GM21717 (cell line): Measurements from ENCODE around the gene OSBPL5.

Experiments used
- ATAC-seq: cut with Tn5 transposase; IDR thresholded peaks from one replicate; pipeline ENCODE4 v1.9.1; 2021; ENCODE audit warnings: mild to moderate bottlenecking, moderate library complexity; ENCODE audit not compliant: unreplicated experiment

Gene OSBPL5

DNA sequence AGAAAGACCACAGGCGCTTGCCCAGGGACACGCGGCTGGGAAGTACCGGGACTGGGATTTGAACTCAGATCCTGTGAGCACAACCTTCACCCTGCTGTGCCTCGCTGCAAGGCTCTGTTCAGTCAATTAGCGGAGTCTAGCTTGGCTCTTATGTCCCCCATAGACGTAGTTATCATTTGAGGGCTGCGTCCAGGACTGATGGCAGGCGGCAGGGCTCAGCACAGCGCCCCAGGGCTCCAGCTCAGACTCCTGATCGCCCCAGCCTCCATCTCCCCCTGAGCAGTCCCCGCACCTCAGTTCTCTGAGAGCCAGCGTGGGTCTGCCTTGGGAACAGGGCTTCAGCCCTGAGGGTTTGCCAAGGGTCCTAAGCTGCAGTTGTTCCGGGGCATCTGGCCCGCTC lies 33.7 kb upstream of the OSBPL5 start:
- no peak for ATAC-seq

DNA sequence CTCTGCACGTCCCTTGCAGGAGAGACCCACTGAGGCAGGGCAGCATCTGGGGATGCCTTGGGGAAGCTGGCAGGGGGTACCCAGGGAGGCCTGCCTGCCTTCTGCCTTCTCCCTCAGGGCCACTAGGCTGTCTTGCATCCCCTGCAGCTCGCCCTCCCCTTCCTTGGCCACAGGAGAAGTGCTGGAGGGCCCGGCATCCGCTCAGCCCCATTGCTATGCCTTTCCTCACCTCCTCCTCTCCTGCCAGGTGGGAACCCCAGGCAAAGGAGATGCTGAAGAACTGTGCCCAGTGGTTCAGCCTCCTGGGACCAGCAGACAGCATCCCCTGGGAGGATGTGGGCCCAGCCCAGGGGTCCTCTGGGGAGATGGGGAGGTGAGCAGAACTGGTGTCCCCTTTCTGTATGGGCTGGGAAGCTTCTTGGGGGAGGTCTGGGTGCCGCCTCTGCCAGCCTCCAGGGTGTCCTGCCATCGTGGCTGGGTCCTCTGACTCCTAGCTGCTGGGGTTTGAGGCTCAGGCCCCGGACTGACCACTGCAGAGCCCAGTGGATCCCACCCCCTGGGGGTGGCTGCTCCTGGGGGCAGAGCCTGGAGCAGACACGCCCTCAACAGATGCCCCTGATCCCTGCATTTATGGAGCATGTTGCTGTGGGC lies 32.9 kb upstream of the OSBPL5 start:
- ATAC-seq, result no peak

DNA sequence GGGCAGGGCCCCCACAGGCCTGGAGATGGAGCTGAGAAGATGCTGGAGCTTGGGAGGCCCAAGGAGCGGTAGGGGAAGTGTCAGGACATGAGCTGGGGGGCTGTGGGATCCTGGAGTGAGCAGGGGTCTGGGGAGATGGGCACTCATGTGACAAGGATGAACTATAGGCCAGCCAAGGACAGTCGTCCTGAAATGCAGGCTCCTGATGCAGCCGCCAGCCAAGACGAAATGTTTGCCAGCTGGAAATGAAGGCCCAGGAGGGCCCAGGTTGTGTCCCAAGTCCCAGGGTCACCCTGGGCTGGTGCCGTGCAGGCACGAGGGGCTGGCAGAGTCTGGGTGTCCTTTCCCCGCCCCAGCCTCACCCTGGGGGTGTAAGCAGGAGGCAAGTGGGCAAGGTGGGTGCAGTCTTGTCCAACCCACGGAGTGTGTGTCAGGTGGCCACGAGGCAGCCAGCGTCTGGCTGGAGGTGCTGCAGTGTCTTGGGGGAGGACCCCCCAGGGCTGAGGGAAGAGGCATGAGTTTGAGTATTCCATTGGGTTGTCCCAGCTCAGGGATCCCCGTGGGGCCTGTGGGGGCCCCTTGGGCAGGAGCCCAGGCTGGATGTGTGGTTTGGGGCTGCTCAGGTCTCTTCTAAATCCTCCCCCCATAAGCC lies 32.1 kb upstream of the OSBPL5 start:
- ATAC-seq, result no peak

DNA sequence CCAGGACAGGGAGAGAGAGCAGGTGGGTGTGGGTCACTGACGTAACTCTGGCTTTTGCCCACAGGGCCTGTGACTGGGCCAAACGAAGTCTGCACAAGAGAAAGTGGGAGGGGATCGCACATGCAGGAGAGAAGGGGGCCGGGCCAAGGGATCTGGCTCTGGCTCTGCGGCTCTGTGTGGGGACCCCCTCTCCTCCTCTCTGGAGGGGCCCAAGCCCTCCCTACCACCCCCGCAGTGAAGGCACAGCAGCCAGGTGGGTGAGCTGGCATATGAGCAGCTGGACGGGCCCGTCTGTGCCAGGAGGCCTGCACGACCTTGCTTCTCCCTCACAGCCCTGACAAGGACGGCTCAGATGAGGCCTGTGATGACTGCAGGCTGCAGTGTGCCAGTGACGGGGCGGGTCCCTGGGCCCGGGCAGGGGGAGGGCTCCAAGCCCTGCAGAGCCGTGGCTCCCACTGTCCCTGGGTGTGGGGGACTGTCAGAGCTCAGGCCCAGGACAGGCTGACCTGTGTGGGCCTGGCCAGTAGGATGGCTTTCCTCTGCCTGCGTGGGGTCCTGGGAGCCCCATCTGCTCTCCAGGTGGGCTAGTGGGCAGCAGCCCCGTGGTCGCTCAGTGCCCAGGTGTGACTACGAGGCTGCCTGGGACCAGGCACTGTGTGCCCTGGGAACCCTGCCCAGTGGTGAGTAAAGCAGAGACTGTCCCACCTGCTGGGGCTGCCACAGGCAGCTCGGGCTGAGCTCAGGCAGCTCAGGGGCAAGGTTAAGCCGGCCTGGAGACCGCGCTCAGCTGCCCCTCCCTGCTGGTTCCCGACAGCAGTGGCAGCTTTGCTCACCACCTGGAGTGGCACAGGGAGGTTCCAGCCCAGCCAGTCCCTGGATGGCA lies 31.3 kb upstream of the OSBPL5 start:
- no peak for ATAC-seq

DNA sequence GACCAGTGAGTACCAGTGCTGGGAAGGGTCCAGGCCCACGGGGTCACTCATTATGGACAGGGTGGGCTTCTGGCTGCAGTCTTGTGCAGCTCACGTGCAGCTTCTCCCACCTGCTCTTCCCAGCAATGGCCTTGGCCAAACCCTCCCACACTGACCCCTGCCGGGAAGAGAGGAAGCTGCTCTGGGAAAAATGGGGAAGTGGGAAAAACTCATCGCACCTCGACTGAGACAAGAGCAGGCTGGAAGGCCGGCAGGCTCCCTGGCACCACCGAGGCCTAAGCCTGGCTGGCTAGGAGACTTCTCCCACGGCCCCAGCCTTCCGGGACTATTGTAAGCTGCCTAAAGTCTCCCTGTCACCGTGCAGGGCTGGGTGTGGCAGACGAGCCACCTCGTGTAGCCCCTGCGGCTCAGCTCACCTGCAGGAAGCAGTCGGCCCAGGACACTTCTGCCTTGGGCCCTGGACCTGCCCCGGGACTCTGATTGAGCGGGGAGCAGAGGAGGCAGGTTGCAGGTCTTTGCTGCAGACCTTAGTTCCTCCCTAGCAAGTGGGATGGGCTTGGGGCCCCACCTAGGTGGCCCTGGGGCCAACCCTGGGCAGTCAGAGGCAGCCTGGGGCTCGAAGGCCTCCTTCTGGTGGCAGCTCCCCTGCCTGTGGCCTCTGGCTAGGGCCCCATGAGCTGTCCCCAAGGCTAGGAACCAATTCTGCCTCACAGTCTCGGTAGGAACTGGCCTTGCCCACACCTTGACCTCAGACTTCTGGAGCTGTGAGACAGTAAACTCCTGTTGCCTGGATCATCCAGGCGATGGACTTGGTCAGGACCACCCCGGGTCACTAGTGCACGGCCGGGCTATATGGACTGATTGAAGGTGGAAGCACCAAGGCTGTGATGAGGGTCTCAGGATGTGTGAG lies 30.4 kb upstream of the OSBPL5 start:
- no peak for ATAC-seq

DNA sequence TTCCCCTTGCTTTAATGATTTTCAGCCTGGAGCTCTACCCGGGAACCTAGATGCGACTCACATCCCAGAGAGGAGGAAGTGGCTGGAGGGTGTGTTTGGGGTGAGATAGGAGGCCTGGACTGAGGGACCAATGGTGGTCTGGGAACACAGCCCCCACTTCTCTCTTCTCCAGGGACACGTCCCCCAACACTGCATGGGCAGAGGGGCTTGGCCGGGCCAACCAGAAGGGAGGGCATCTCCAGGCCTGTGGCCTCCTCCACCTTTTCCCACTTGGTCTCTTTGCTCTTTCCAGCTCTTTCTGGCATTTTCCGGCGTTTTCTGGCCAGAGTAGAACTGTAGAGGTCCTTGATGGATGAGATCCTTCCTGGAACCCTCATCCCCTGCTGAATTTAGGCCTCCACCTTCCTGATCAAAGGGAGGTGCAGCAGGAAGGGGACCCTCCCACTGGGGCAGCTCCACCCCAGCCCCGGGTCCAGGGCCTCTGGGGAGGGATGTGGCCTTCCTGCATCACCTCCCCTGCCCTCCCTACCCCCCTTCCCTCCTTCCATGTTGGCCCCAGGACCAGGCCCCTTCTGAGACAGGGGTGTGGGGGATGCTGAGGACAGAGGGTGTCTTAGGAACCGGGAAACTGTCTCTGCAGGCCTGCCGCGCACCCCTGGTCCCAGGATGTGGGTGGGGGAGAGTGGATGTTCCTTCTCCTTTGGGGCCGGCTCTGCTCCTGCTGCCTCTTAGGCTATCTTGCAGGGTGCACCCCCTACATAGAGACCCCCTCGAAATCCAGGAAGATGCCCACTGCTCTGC lies 29.1 kb upstream of the OSBPL5 start:
- ATAC-seq, result no peak

DNA sequence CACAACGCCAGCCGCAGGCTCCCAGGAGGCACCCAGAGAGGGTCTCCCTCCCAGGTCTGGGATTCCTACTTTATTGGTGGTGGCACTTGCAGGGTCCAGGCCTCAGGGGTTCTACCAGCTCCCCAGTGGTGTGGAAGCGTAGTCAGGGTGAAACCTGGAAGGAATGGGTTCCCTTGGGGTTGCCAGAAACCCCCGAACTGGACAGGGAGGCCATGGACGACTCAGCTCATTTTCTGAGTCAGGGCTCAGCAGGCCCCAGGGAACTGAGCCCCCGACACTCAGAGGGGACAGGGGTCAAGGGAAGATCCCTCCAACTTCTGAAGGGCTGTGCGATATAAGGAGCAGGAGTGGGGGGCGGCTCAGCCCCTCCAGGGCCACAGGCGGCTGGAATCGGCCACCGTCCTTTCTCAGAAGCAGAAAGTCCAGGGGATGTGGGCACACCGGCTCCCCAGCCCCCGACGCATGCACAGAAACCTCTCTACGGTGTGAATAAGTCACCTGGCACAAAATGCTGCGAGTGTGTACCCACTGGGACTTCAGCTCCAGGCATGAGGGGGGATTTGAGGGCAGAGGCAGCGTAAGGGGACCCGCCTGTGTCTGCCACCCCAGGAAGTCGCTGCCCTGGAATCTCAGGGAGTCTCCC lies 28.4 kb upstream of the OSBPL5 start:
- no peak for ATAC-seq

DNA sequence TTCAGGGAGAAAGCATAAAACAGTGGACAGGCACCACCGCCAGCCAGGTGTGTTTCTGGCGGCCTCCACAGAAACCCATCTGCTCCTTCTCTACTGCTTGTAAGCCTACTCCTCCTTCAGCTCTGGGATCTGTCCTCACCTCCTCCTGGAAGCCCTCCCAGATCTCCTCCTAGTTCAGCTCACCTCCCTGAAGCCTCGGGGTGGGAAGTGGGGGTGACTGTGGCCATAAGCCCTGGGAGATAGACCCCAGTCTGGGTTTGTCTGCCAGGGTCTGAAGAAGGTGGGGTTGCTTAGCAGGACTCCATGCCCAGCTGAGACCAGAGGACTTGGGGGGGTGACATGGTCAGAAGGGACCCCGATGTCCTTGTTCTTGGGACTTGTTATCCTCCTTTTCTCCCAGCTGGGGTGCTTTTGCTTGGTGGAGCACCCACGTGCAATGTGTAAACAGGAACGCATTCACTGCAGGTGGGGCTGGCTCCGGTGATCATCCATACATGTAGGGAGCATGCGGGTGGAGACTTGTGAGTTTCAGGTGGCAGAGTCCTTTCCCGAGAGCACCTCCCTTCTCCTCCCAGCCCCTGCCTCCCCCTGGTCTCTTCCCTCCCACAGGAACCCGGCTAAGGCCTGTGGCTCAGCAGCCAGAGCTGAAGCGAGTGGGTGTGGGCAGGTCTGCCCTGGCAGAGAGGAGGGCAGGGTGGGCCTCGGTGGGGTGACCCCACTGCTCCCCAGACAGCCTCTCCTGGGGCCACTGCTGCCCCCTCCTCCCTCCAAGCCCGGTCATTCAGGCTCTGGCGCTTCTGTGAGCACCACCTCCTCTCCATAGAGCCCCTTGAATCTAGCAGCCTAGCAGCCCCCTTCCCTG lies 27.6 kb upstream of the OSBPL5 start:
- no peak for ATAC-seq

DNA sequence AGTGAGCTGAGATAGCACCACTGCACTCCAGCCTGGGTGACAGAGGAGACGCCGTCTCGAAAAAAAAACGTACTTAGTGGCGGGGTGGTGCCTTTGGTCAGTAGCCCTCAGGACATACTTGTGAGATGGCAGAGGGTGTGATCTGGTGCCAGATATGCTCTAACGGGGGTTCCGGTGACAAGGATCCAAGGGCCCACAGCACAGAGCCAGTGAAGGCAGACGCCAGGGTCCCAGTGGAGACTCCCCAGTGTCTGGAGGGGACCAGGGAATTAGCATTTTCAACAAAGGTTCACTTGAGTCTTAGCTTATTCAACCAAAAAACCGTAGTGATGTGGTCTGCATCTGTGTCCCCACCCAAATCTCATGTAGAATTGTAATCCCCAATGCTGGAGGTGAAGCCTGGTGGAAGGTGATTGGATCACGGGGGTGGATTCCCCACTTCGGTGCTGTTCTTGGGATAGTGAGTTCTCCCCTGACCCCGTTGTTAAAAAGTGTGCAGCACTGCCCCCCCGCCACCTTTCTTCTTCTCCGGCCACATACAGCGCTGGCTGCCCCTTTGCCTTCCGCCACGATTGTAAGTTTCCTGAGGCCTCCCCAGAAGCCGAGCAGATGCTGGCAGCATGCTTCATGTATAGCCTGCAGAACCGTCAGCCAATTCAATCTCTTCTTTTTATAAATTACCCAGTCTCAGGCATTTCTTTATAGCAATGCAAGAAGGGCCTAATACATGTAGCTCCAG lies 26.6 kb upstream of the OSBPL5 start:
- ATAC-seq, result no peak

DNA sequence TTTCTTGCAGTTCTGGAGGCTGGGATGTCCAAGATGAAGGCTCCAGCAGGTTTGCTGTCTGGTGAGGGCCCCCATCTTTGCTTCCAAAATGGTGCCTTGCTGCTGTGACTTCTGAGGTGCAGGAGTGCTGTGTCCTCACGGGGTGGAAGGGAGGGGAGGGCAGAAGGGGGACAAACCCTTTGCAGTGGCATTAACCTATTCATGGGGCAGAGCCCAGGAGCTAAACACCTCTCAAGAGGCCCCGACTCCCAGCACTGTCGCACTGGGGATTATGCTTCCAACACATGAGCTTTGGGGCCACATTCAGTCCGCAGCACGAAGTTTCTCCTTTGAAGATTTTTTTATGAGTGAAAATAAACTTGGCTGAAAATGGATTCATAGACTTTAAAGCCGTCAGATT lies 25.5 kb upstream of the OSBPL5 start:
- no peak for ATAC-seq

DNA sequence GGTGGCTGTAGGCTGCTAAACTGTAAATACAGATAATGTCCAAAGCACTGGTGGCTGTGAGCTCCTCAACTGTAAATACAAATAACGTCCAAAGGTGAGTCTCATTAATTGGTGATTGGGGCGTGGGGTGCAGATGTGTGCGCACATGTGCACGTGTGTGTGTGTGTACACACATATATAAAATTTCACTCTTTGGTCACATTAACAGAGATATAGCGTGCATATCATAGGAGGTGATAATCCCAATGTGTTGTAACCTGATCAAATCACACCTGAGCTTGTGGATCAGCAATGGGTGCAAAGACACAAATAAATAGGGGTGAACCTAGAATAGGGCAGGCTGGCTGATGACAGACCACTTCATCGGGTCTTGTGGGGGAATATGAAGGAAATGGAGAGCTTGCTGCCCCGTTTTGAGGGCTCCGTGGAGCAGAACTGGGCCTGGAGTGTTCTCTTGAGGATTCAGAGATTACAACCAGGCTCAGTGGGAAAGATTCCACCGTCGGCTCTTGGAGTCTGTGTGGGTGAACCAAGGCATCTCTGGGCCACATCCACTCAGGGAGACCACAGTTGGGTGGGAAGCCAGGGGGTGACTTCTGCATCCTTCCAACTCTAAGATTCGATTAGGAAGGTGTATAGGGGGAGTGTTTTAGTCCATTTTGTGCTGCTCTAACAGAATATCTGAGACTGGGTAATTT lies 24.9 kb upstream of the OSBPL5 start:
- no peak for ATAC-seq

DNA sequence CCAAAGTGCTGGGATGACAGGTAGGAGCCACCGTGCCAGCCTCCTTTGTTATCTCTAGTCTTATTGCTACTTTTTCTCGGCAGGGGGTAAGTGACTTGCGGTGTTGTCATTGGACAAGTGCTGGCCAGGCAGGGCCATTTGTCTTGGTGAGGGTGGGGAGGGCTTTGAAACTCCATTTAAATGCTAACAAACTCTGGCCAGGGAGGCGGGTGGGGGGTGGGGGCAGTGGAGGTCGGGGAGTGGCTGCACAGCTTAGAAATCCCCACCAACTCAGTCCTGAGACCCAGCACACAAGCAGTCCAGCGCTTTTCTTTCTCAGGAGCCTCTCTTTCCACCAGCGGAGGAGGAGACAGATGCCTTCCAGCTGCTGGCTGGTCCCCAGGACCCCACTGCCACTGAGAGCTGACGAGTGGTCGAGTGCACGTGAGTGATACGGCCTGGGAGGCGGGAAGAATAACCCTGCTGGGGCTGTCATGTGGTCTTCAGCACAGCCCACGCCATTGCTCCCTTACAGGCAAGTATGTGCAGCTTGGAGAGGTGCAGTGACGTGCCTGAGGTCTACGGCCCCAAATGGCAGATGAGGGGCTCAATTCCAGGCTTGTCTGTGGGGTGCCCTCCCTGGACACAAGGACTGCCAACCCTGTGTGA lies 24.2 kb upstream of the OSBPL5 start:
- no peak for ATAC-seq

DNA sequence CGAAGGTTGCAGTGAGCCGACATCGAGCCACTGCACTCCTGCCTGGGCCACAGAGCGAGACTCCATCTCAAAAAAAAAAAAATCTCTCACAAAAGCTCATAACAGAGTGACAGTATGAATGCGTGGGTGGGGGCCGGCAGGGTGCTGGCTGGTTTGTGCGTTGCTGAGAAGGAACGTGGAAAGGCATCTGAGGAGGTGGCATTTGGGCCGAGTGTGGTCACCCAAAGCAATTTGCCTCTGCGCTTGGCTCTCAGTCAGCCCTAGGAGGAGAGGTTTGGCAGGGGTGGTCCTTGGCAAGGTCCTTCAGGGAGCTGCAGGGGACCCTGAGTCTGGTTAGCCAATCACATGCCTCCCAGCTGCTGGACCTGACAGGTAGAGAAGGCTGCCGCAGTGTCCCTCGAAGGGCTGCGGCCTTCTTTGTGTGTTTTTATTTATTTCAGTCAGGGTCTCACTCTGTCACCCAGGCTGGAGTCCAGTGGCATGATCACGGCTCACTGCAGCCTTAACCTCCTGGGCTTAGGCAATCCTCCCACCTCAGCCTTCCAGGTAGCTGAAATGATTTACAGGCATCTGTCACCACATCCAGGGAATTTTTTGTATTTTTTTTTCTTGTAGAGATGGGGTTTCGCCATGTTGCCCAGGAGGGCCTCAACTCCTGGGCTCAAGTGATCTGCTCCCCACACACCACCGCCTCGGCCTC lies 23.5 kb upstream of the OSBPL5 start:
- no peak for ATAC-seq

DNA sequence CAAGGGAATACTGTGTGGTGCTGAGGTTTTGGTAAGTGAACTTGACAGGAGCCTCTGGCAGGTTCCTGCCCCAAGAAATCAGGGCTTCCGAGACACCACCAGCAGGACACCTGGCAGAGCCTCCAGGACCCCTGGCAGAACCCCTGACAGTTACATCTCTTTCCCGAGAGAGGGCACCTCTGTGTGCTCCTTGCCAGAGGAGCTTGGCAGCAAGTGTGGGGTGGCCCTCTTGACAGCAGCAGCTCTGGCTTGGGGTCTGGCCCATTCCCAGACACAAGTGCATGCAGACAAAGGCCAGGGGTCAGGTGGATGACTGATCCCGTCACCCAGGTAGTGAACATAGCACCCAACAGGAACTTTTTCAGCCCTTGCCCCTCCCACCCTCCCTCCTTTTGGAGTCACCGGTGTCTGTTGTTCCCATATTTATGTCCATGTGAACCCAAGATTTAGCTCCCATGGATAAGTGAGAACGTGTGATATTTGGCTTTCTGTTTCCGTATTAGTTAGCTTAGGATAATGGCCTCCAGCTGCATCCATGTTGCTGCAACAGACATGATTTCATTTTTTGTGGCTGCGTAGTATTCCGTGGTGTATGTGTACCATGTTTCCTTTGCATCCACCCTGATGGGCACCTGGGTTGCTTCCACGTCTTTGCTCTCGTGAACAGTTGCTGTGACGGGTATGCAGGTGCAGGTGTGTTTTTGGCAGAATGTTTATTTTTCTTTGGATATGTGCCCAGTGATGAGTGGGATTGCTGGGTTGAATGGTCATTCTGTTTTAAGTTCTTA lies 21.2 kb upstream of the OSBPL5 start:
- no peak for ATAC-seq

DNA sequence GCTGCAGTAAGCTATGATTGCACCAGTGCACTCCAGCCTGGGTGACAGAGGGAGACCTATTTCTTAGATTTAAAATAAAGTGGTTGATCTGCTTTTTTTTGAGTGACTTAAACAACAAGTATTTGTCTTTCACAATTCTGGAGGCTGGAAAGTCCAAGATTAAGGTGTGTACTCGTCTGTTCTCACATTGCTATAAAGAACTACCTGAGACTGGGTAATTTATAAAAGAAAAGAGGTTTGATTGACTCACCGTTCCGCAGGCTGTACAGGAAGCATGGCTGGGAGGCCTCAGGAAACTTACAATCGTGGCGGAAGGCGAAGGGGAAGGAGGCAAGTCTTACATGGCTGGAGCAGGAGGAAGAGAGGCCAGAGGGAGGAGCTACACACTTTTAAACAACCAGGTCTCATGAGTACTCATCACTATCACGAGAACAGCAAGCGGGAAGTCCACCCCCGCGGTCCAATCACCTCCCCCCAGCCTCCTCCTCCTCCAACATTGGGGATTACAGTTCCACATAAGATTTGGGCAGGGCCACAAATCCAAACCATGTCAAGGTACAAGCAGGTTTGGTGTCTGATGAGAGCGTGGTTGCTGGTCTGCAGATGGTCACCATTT lies 19.7 kb upstream of the OSBPL5 start:
- ATAC-seq, result no peak
